Ramos (cell line): ENCODE data around the gene RGS19.

Experiments
- in situ Hi-C: fragments of 300-500 bp; cut with MboI; formaldehyde crosslinking; loops from one replicate; pipeline ENCODE4 v1.14.3; 2022; ENCODE audit warnings: low sequenced_read_pairs; ENCODE audit not compliant: unreplicated experiment

The RGS19 gene

GRCh38 chr20:64039293-64040160, 39.8 kb downstream of the RGS19 start:
- in situ Hi-C loops = loop anchor here (10.0 kb wide), 1 partner anchor 85 kb away; no protein-coding TSS in a partner anchor

GRCh38 chr20:64038565-64039292, 40.6 kb downstream of the RGS19 start:
- in situ Hi-C loops = no loop called here

GRCh38 chr20:64038224-64038564, 41.1 kb downstream of the RGS19 start:
- in situ Hi-C loops = no loop called here

GRCh38 chr20:64037498-64038213, 41.7 kb downstream of the RGS19 start:
- in situ Hi-C loops = no loop called here

- in situ Hi-C loops = no loop called here
These were observed 42.2 kb downstream of the RGS19 start for GRCh38 chr20:64037199-64037497.

GRCh38 chr20:64036346-64037198, 42.7 kb downstream of the RGS19 start:
- in situ Hi-C loops = no loop called here

- in situ Hi-C loops = no loop called here
These were observed 43.4 kb downstream of the RGS19 start, which contains the start of gene C20orf204 for GRCh38 chr20:64035933-64036345. C20orf204 (plus strand) TSS chr20:64036182; CDS start chr20:64036324, 142 bp downstream.

- in situ Hi-C loops = no loop called here
These were observed 44.0 kb downstream of the RGS19 start for GRCh38 chr20:64035066-64035932.

- in situ Hi-C loops = no loop called here
These were observed 45.3 kb downstream of the RGS19 start for GRCh38 chr20:64033981-64034493.

GRCh38 chr20:64032706-64033624, 46.4 kb downstream of the RGS19 start:
- in situ Hi-C loops = no loop called here

- in situ Hi-C loops = no loop called here
These were observed 47.5 kb downstream of the RGS19 start for GRCh38 chr20:64031822-64032314.

GRCh38 chr20:64030371-64031134, 48.8 kb downstream of the RGS19 start:
- in situ Hi-C loops = no loop called here

- in situ Hi-C loops = no loop called here
These were observed 49.8 kb downstream of the RGS19 start for GRCh38 chr20:64029293-64030117.

- in situ Hi-C loops = no loop called here
These were observed 51.2 kb downstream of the RGS19 start for GRCh38 chr20:64027981-64028685.

GRCh38 chr20:64025826-64026412, 53.4 kb downstream of the RGS19 start:
- in situ Hi-C loops = no loop called here
